Measurements from ENCODE around the gene SHISAL2A.
"Not testable (repeated sequence)": the region's sequence is repeated elsewhere in the genome, so short reads cannot be mapped to it uniquely, and the experiment has no call there.

The SHISAL2A gene

GRCh38 chr1:52691821-52692220 lies 58.9 kb downstream of the SHISAL2A start:
- no peak for DNase-seq

- DNase-seq: no peak
These were observed 59.7 kb downstream of the SHISAL2A start for GRCh38 chr1:52692697-52693096.

GRCh38 chr1:52693351-52693750 lies 60.4 kb downstream of the SHISAL2A start:
- DNase-seq: not testable (repeated sequence)

GRCh38 chr1:52693843-52694242 lies 60.9 kb downstream of the SHISAL2A start:
- no peak for DNase-seq

- no peak for DNase-seq
These were observed 62.7 kb downstream of the SHISAL2A start for GRCh38 chr1:52695627-52696026.

- peak; percentile 76 for DNase-seq
These were observed 65.1 kb downstream of the SHISAL2A start, which contains the start of gene COA7 for GRCh38 chr1:52697795-52698674. Gene COA7, minus strand, starts transcription at chr1:52698347. Its CDS starts 21 bp downstream, at chr1:52698326.

- DNase-seq: peak; percentile 86
These were observed 70.2 kb downstream of the SHISAL2A start for GRCh38 chr1:52702886-52703787.

- no peak for DNase-seq
These were observed 73.2 kb downstream of the SHISAL2A start for GRCh38 chr1:52706136-52706670.
